ENCODE measurements around the gene EXOC3.
"Not testable (repeated sequence)": the region's sequence is repeated elsewhere in the genome, so short reads cannot be mapped to it uniquely, and the experiment has no call there.

Gene EXOC3

DNA sequence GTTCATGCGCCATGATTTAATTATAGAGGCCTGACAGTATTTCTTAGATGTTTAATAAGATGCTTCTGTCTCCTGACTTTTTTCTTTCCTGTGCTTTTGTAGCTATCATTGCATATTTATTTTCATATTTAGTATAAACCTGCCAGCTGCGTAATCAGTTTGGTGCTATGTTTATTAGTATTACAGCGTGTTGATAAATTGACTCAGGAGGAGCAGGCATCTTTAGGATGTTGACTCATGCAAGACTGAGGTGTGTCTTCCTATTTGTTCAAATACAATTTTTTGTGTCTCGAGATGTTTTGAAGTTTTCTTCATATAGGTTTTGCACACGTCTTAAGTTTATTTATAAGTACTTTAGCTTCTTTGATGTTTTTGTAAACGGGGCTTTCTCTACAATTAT is 35.9 kb upstream of the EXOC3 start:
- DNase-seq (ENCODE audit: low spot score) = no peak

DNA sequence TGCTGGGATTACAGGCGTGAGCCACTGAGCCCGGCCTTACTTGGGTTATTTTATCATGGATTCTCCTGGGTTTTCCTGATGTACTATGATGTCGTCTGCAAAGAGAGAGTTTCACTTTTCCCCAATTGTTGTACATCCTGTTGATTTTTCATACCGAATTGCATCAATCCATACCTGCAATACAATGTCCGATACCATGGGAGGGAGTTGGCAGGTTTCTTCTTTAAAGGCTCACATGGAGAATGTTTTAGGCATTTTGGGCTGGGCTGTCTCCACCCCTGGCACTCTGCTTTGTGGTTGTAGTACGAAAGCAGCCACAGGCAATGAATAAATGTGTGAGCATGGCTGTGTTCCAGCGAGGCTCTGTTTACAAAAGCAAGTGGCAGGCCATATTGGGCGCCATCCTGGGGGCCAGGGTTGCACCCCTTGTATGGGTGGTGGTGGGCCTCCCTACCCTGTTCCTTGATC is 35.1 kb upstream of the EXOC3 start:
- DNase-seq (ENCODE audit: low spot score) = no peak

DNA sequence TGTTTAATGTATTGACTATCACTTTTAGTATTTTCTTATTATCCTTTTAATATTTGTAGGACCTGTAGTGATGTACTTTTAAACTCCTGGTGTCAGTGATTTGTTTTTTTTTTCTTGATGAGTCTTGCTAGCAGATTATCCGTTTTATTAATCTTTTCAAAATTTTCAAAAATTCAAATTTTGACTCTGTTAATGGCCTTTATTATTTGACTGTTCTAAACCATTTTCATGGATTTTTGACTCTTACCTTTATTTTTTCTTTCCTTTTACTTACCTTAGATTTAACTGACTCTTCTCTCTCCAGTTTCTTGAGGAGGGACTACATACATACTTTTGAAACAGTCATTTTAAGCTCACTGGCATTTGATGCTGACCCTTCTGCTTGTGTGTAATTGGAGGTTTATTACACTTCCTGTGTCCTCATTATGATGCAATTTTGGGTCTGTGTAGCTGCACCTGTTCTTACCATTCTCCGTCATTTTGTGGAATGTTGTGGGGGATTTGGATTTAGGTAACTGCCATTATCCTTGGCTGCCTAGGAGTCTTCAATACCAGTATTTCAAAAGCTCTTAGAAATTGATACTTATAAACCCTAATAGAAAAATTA is 32.0 kb upstream of the EXOC3 start:
- DNase-seq (ENCODE audit: low spot score) = no peak

DNA sequence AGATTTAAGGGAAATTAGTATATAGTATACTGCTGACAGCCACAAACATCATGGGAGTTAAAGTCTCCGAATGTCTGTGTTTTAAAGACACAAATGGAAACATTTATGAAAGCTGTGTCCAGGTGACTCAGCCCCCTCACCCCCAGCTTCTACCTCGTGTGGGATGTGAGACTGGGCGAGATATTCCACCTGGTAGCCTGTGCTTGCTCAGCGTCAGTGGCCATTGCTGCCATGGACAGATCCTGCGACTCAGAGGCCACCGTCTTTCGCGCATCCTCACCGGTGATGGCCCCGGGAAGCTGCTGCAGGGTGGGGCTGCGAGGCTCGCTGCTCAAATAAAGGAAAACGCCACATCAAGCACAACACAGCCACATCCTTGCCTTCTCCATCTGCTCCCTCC is 31.2 kb upstream of the EXOC3 start:
- DNase-seq (ENCODE audit: low spot score) = no peak

DNA sequence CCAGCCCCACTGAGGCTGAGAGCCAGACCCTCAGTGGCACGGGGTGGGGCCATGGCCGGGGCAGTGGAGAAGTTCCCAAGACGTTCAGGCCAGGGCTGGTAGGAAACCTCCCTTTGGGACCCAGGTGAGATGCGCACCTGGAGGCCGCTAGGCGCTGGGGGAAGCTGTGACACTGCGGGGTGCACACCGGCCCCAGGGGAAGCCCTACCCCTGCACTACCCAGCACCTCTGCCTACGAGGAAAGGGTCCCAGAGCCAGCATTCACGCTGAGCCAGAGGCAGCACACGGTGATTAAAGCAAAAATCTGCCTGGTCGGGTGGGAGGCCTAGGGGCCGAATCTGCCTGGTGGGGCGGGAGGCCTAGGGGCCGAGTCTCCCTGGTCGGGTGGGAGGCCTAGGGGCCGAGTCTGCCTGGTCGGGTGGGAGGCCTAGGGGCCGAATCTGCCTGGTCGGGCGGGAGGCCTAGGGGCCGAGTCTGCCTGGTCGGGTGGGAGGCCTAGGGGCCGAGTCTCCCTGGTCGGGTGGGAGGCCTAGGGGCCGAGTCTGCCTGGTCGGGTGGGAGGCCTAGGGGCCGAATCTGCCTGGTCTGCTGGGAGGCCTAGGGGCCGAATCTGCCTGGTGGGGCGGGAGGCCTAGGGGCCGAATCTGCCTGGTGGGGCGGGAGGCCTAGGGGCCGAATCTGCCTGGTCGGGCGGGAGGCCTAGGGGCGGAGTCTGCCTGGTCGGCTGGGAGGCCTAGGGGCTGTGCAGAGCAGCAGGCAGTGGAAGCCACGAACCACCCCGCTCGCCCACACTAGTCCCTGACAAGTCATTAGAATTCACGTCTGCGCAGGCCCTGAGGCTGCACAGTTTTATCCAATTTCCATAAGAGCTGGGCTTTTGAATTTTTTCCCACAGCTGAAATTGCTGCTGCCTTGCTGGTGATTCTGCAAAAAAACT is 27.7 kb upstream of the EXOC3 start:
- not testable (repeated sequence) for DNase-seq (ENCODE audit: low spot score)

DNA sequence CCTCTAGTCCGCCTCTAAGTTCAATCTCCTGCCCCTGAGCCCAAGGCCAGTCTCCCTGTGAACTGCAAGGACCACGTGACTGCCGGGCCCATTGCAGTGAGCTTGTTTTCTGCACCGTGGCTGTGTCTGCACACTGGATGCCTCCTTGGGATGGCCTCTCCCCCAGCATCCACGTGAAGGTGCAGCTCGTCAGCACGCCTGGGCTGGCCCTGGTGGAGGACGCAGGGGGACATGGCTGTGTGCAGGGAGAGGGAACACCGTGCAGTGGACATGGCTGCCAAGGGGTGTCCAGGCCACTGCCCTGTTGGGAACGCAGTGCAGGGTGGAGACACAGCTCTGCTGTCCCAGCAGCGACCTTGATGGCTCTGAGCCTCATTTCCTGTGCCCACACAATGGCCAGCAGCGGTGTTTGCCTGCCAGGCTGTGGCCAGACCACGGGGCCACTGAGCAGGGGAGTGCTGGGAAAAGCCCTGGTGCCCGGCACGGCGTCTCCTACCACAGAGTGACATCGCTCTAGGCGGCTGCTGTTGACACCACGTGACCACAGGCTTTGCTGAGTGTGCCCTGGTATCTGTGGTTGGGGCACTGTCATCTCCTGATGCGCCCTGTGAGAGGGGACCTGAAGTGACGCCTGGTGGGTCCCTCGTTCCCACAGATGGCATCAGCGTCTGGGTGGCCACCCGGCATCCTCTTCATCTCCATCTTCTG is 26.9 kb upstream of the EXOC3 start:
- DNase-seq (ENCODE audit: low spot score) = no peak

DNA sequence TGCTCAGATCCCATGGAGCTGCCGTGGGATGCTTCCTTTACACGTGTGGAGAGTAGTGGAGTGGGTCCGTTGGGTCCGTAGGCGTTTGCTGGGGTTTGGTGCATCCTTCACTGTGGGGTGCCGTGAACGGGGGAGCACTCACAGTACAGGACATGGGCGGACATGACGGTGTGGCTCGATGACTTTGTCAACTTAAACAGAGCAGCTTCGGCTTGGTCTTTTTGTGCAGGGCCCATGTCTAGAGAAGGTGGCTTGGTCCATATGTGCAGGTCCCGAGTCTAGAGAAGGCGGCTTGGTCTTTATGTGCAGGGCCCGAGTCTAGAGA is 26.4 kb upstream of the EXOC3 start:
- no peak for DNase-seq (ENCODE audit: low spot score)

DNA sequence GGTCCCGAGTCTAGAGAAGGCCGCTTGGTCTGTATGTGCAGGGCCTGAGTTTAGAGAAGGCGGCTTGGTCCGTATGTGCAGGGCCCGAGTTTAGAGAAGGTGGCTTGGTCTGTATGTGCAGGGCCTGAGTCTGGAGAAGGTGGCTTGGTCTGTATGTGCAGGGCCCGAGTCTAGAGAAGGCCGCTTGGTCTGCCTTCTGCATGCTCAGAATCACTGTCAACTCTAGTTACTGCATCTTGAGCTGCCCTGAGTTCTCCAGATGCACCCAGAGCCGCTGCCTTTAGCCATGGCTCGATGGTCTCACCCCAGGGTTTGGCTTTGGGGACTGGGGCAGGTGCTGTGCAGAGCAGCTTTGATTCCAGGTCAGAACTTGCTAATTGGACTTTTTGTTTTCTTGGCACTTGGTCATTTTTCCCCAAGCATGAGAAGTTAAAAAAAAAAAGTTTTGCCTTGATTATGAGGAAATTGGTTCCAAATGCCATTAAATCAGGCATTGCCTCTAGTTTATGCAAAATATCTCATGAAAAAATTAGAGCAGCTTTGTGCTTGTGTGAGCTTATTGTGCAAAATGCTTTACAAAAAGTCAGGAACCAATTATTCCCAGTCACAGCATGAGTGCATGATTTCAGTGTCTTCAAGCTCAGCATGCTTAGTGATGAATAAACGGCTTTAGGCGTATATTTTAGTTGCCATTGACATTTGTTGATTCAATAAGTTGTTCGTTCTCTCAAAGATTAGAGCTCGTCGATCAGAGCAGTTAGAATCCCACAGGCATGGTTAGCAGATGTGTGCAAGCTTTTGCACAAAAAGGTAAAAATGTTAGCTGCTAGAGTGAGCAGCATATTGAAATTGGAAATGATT is 25.4 kb upstream of the EXOC3 start:
- DNase-seq (ENCODE audit: low spot score) = no peak

DNA sequence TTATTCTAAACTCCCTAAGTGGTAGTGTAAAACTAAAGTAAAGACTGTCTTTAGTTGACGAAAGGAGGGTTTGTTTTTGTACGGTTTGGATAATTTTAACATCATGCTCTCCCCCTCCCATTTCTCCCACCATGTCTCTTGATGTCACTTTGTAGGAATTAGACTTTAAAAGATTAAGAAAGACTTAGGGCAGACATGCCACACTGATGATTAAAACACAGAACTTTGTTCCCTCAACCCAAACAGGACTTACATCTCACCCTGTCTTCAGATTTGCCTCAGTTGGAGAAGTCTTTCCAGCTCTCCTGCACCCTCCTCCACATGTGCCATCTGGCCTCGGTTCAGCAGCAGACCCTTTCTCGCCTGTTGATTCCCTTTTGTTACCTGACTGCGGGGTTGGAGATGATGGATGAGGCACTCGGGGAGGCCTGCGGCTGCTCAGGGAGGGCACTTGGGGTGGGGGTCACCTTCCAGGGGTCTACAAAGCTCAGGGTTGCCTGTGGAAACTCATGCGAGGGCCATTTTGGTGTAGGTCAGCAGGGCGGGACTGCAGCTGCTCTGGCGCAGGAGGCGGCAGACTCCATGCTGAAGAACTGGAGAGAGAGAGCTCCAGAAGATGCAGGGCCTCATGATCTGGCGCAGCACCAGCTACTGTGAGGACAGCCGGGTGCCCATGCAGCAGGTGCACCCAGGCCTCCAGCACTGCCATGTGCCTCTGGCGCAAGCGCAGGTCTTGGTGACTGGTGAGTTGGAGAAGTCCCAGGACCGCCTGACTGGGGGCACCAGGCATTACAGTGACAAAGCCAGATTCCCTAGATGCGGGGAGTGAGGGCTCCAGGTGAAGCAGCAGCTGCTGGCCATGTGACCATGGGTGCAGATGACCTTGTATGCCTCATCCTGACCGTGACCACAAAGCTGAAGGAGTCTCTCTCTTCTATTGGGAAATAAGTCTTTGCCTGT is 24.5 kb upstream of the EXOC3 start:
- DNase-seq (ENCODE audit: low spot score) = peak; percentile 61

DNA sequence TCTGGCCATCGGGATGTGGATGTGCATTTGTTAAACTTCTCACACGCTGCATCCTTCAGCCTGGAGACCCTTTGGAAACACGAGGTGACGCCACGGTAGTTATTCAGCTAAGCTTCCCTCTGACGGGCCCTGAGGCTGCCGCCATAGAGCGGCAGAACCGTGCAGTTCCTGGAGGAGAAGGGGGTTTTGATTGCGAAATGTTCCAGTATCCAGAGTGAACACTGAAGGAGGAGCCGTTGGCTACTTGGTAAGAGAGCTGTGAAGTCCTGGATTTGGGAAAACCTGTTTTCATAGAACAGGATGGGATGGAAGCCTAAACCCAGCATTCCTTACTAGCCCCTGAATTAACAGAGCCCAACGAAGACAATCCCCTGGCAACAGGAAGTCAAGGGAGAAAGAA is 23.0 kb upstream of the EXOC3 start:
- DNase-seq (ENCODE audit: low spot score) = no peak

DNA sequence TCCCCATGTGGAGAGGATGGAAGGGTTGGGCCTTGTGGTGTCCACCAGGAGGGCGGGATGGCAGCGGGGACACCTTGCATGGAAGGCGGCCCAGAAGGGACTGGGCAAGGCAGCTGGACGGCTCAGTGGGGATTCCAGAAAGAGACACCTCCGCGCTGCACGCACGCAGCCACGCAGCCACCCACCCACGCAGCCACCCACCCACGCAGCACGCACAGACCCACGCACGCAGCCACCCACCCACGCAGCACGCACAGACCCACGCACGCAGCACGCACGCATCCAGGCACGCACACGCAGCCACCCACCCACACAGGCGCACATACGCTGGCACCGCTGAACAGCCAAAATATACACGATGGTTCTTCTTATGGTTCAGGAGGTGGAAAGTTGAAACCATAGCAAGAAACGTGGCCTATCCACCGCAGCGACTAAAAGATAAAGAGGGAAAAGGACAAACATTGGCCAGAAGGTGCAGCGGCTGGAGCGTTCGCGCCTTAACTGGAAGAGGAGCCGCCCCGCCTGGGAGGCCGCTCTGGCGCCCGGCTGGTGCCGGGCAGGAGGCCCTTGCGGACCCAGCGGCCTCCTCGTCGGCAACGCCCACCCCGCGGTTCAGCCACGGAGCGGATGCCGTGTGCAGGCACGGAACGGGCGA is 22.2 kb upstream of the EXOC3 start:
- no peak for DNase-seq (ENCODE audit: low spot score)

DNA sequence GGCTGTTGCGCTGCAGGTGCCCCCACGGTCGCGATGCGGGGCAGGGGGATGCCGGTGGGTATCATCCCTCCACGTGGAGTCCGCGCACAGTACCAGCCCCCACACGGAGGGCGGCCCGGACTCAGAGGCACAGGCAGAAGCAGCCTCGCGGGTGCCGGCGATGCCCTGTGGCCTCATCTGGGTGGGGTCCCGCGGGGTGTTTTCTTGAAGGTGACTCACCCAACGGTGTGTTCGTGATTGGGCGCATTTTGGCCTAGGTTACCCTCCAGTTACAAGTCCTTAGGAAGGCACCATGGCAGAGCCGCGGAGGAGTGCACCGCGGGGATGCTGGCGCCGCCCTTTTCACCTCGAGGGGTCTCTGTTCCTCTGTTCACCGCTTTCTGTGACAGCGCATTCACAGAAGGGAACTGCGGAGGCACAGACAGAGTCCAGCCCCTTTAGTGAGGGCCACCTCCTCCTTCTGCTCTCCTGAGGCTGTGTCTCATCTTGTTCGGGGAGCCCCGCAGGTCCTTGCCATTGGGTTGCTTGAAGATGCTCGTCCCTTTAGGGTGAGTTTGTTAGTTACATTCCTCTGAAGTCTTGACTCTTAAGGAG is 21.6 kb upstream of the EXOC3 start:
- DNase-seq (ENCODE audit: low spot score) = no peak

DNA sequence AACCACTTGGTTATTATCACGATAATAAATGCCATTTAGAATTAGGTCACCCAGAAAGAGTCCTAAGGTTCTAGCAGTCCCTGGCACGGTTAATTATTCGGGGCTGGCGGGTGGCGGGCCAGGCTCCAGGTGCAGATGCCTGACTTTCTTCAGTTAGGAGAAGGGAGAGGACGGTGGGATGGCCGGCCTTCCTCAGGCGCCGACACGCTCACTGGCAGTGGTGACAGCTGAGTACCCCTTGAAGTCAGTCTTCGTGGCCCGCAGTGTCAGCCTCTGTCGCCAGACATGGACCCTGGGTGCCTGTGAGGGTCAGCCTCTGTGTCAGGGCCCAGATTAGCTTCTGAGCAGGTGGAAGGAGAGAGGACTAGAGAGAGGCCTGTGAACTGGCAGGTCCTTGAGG is 21.1 kb upstream of the EXOC3 start:
- no peak for DNase-seq (ENCODE audit: low spot score)

DNA sequence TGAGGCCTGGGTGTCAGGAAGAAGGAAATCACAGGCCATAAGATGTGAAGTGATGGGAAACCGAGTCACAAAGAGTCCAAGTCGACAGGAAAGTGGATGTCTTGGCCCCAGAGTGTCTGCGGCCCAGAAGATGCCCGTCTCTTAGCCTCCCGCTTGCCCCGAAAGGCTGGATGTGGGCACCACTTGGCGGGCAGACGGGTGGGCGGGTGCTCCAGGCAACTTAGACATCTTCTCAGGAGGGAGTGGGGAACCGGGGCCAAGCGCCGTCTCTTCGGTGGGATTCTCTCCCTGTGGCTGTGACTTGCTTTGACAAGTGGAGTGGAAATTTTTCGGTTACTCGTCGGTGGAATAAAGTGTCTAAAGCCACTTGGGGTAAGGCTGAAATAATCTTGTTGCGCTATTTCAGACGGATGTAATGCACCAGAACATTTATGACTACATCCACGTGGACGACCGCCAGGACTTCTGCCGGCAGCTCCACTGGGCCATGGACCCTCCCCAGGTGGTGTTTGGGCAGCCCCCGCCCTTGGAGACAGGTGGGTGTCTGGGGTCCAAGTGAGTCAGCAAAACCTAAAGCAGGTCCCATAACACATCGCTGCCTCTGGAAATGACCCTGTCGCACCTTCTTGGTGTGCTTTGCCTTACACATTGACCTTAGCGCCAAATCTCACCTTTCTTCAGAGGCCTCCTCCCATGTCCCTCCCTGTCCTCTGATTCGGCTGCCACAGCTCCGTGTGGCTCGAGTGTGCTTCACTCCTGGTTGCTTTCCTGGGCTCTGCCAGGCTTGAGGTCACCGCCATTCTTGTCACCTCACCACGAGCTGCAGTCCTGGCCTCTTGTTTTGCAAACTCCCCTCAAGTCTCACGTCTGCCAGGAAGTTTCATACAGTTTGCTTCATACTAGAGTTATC is 20.4 kb upstream of the EXOC3 start:
- DNase-seq (ENCODE audit: low spot score) = no peak

DNA sequence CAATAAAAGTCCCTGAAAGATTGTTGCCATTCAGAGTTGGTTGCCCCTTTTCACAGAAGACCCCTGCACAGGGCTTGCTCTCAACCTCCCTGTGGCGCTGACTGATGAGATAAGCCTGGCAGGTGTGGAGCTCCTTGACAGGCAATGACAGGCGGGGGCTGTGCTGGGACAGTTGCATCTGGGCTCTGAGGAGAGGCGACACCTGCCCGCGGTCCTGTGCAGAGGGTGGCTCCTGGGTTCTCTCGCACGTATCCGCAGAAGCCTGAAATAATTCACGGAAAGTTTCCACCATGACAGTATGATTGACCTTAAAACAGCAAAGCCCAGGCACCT is 19.8 kb upstream of the EXOC3 start:
- DNase-seq (ENCODE audit: low spot score) = no peak

DNA sequence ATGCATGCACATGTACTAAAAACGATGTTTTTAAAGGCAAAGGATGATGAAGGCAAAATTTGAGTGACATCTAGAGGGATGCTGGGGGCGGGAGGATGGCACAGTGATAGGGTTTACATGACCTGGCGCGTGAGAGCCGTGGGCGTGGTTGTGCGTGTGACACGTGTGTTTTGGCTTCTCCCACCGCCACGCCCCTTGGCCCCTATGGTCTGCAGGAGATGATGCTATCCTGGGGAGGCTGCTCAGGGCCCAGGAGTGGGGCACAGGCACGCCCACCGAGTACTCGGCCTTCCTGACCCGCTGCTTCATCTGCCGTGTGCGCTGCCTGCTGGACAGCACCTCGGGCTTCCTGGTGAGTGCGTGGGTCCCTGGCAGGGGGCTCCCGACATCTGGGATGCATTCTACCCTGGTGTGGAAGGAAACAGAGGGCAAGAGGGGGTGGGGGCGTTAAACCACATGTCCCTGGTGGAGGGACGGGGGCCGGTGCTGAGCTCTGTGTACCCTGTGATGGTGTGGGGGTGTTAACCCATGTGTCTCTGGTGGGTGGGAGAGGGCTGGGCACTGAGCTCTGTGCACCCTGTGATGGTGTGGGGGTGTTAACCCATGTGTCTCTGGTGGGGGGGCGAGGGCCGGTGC is 19.2 kb upstream of the EXOC3 start:
- no peak for DNase-seq (ENCODE audit: low spot score)

DNA sequence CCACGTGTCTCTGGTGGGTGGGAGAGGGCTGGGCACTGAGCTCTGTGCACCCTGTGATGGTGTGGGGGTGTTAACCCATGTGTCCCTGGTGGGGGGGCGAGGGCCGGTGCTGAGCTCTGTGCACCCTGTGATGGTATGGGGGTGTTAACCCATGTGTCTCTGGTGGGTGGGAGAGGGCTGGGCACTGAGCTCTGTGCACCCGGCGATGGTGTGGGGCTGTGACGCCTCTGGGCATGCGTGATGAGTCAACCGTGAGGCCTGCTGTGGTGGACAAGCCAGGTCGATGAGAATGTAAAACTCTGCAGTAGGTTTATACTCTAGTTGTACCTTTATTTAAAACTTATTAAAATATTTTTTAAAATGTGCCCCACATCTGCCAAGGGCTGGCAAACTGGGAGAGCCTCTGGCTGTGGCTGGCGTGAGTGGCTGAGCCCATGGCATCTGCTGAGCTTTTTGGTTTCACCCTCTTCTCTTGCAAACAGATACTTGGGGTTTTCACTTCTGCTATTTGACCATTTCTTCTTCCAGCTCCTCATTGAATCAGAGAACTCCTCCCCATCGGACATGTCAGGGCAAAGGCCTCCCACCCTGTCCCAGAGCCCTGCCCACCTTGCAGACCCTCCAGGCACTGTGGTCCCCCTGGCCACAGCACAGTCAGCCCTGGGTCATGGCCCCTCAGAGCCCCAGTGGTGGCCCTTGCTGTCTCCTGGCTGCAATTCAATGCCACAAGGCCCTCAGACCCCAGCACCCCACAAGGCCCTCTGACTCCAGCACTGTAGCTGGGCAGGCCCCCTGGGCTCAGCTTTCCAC is 18.5 kb upstream of the EXOC3 start:
- DNase-seq (ENCODE audit: low spot score) = peak; percentile 56

DNA sequence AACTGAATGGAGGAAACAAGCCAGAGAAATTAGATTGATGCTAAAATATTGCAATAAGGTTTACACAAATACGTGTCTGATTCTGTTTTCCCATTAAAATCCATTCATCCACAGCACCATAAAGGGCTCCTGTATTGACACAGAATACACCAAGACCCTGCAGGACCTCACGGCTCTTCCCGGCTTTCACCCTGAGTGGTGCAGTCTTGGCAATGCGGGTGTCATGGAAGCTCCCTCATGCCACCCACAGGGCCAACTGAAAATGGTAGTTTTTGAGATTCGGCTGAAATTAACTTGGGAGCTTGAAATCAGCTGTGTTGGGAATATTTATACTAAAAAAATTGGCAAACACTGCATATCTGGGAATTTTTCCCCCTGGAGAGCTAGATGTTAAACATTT is 17.3 kb upstream of the EXOC3 start:
- DNase-seq (ENCODE audit: low spot score) = no peak
